Activated B cell treated with CpG ODN at 0.5 μM for 24 hours (primary cell): ENCODE measurements around the gene CACNB1. TPM values are rescaled to one million over a fixed set of nuclear protein-coding genes. Genes with fewer than 3 reads are reported as not detected.

Experiments
- ATAC-seq: fragments of 200-7000 bp; cut with Tn5 transposase; one replicate; pipeline ENCODE4 v1.10.0; 2021; ENCODE audit warnings: low read depth, mild to moderate bottlenecking, moderate library complexity
- CTCF ChIA-PET: fragments of 350-600 bp; sonication (Branson Sonifier 250); formaldehyde crosslinking; loops from one replicate; lab custom pipeline; 2021; ENCODE audit warnings: antibody characterized with exemption; lab: Charles Lee
- POLR2A ChIA-PET: fragments of 350-600 bp; sonication (Branson Sonifier 250); formaldehyde crosslinking; loops from one replicate; lab custom pipeline; 2021; ENCODE audit warnings: antibody characterized with exemption; lab: Charles Lee
- DNase-seq: peaks from one replicate; pipeline ENCODE4 v3.0.0; 2022
- H3K27ac Mint-ChIP-seq: one replicate; pipeline ENCODE4 v1.8.0; 2020; ENCODE audit warnings: mixed read lengths
- H3K27me3 Mint-ChIP-seq: one replicate; pipeline ENCODE4 v1.8.0; 2021; ENCODE audit warnings: mixed read lengths
- H3K36me3 Mint-ChIP-seq: one replicate; pipeline ENCODE4 v1.8.0; 2021; ENCODE audit warnings: low read depth, mixed read lengths
- H3K4me1 Mint-ChIP-seq: one replicate; pipeline ENCODE4 v1.8.0; 2021; ENCODE audit warnings: mixed read lengths
- H3K4me3 Mint-ChIP-seq: one replicate; pipeline ENCODE4 v1.8.0; 2020; ENCODE audit warnings: mild to moderate bottlenecking, mixed read lengths
- H3K9me3 Mint-ChIP-seq: one replicate; pipeline ENCODE4 v1.8.0; 2020; ENCODE audit warnings: mixed read lengths
- intact Hi-C: fragments of 100-400 bp; cut with micrococcal nuclease; formaldehyde crosslinking; loops from one replicate; pipeline ENCODE4 v1.15.1; 2024
- total RNA-seq: library from RNA; stranded (reverse); gene quantifications from 2 replicates; pipeline ENCODE4 v1.2.3, GENCODE V29; 2022
- TF ChIP-seq, protein P1 (sequence below): fragments of 200-600 bp; IDR thresholded peaks from one replicate; pipeline ENCODE4 v1.8.0; 2022; ENCODE audit warnings: antibody characterized with exemption, mild to moderate bottlenecking

The CACNB1 gene
- total RNA-seq, 1 donor from 2014 or later, result 5.7 TPM

DNA sequence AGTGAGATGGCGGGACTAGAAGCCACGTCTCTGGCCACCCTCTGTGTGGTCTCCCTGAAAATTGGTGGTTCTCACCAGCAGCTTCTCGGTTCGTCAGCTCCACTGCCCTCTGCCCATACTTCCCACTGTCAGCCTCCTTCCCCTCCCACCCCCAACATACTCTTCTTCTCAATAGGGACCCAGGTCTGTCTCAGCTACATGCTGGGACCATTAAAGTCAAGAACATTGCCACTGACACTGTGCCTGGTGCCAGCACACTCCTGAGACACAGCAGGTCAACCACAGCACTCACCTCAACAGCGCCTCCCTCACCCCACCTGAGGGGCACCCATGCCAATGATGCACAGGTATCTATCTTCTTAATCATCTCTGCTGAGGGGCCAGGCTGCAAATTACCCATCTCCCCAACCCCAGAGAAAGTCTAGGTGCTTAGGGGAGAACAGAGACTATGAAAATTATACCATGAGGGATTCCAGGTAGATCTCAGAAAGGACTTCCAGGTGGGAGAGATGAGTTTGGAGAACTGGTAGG is 47.3 kb downstream of the CACNB1 start:
- Mint-ChIP-seq H3K4me3 (no peak overlapping the region), H3K27ac (no peak overlapping the region), H3K4me1 (peaks cover 36% of the 10 kb centered on the region), H3K27me3 (peaks cover 53% of the 10 kb centered on the region), H3K9me3 (no peaks in the 10 kb centered on the region), H3K36me3 (peaks cover 11% of the 10 kb centered on the region)
- POLR2A ChIA-PET, result interaction anchor here (0.5 kb wide), 1 partner anchor 246 kb away, joined by 4 read pairs; no protein-coding TSS in a partner anchor
- TF ChIP-seq, protein P1, sequence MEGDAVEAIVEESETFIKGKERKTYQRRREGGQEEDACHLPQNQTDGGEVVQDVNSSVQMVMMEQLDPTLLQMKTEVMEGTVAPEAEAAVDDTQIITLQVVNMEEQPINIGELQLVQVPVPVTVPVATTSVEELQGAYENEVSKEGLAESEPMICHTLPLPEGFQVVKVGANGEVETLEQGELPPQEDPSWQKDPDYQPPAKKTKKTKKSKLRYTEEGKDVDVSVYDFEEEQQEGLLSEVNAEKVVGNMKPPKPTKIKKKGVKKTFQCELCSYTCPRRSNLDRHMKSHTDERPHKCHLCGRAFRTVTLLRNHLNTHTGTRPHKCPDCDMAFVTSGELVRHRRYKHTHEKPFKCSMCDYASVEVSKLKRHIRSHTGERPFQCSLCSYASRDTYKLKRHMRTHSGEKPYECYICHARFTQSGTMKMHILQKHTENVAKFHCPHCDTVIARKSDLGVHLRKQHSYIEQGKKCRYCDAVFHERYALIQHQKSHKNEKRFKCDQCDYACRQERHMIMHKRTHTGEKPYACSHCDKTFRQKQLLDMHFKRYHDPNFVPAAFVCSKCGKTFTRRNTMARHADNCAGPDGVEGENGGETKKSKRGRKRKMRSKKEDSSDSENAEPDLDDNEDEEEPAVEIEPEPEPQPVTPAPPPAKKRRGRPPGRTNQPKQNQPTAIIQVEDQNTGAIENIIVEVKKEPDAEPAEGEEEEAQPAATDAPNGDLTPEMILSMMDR, result no peak
- CTCF ChIA-PET, result interaction anchor here (5.4 kb wide), 1 partner anchor 167 kb away, joined by 160 read pairs; no protein-coding TSS in a partner anchor
- ATAC-seq, result no peak
- DNase-seq, result no peak
- intact Hi-C loops, result loop anchor here (5.0 to 10.0 kb wide), 2 partner anchors 183 to 475 kb away; partner anchors contain the start of genes EPOP and FBXO47

DNA sequence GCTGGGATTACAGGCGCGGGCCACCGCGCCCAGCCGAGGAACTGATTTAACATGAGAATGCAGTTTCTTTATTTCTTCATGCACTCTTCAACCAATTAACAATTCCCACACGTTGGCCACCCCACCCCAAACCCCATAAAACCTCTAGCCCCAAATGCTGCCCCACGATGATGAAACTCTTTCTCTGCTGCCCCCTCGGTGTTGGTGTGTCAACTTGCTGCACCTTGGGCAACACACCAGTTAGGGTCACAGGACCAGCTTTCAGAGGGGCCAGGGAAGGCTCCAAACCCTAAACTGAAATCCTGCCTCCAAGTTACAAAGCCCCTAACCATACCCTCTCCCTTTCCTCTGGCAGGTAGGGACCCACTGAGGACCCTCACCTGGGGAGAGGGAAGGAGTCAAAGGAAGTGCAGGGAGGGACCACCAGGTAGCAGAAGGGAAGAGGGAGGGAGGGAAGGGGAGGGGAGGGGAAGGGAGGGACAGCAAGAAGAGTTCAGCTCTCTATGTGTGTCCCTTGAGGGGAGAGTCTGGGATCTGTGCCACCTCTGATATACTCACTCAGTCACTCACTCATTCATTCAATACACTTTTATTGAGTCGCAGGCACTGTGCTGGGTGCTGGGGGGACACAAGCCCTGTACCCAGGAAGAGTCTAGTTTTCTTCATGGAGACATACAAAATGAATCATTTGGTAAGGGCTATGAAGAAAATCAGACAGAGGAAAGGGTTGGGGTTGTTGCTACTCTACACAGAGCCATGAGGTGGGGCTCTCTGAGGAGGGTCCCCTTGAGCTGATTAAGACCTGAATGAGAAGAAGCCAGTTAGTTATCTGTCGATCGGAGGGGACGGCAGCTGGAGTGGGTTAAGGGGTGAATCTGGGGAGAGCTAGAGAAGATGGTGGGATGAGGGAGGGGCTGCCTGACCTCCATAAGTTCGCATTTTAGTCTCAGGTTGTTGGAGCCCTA is 50.0 kb downstream of the CACNB1 start:
- Mint-ChIP-seq H3K9me3 (no peaks in the 10 kb centered on the region), H3K36me3 (no peaks in the 10 kb centered on the region), H3K27me3 (peaks cover 40% of the 10 kb centered on the region), H3K27ac (no peak overlapping the region), H3K4me3 (no peak overlapping the region), H3K4me1 (peaks cover 13% of the 10 kb centered on the region)
- DNase-seq (no peak), ATAC-seq (no peak)
- ChIA-PET POLR2A (no interaction called here), CTCF (no interaction called here)
- intact Hi-C loops, result no loop called here
- TF ChIP-seq, protein P1, result no peak

- H3K9me3 Mint-ChIP-seq, result peaks cover 2% of the 10 kb centered on the region
- no peak overlapping the region for H3K27ac Mint-ChIP-seq
- TF ChIP-seq, protein P1, result no peak
- peaks cover 35% of the 10 kb centered on the region for H3K27me3 Mint-ChIP-seq
- no peak overlapping the region for H3K4me3 Mint-ChIP-seq
- intact Hi-C loops, result no loop called here
- H3K36me3 Mint-ChIP-seq, result no peaks in the 10 kb centered on the region
- ChIA-PET POLR2A (interaction anchor here (0.6 kb wide), 1 partner anchor 29 kb away, joined by 3 read pairs; no protein-coding TSS in a partner anchor), CTCF (interaction anchor here (1.1 kb wide), 1 partner anchor 163 kb away, joined by 4 read pairs; no protein-coding TSS in a partner anchor)
- no peak for ATAC-seq
- no peak for DNase-seq
- H3K4me1 Mint-ChIP-seq, result peaks cover 5% of the 10 kb centered on the region
These were observed 51.2 kb downstream of the CACNB1 start for GRCh38 chr17:39146273-39146672.

DNA sequence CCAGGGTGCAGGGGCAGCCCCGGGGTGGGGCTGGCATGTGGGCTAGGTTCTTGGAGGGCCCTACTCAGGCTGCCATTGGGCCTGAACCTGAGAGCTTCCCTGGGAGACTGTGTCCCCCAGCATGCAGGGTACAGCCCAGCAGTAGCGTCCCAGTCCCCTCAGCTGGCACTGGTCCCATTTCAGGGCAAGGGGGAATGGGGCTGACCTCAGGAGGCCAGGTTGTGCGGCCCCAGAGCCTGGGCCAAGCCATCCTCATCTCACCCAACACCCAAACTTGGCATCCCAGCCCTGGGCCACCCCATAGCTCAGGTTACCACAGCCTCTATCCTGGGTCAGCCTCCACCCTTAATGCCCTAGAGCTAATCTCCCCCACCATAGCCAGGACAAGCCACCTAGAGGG is 52.3 kb downstream of the CACNB1 start:
- Mint-ChIP-seq H3K9me3 (peaks cover 2% of the 10 kb centered on the region), H3K27me3 (peaks cover 28% of the 10 kb centered on the region), H3K4me3 (no peak overlapping the region), H3K4me1 (no peaks in the 10 kb centered on the region), H3K27ac (no peak overlapping the region), H3K36me3 (no peaks in the 10 kb centered on the region)
- TF ChIP-seq, protein P1, result no peak
- POLR2A ChIA-PET, result no interaction called here
- no peak for ATAC-seq
- DNase-seq, result no peak
- CTCF ChIA-PET, result interaction anchor here (0.8 to 1.1 kb wide), 2 partner anchors 31 to 162 kb away, joined by 3 to 4 read pairs; no protein-coding TSS in a partner anchor
- intact Hi-C loops, result no loop called here

GRCh38 chr17:39144416-39144840 is 53.0 kb downstream of the CACNB1 start:
- DNase-seq (no peak), ATAC-seq (no peak)
- no peak overlapping the region for H3K4me3 Mint-ChIP-seq
- peaks cover 2% of the 10 kb centered on the region for H3K9me3 Mint-ChIP-seq
- ChIA-PET CTCF (interaction anchor here (0.7 to 0.8 kb wide), 2 partner anchors 8 to 32 kb away, joined by 3 read pairs; no protein-coding TSS in a partner anchor), POLR2A (no interaction called here)
- no peaks in the 10 kb centered on the region for H3K4me1 Mint-ChIP-seq
- H3K27me3 Mint-ChIP-seq, result peaks cover 21% of the 10 kb centered on the region
- H3K36me3 Mint-ChIP-seq, result no peaks in the 10 kb centered on the region
- TF ChIP-seq, protein P1, result no peak
- no peak overlapping the region for H3K27ac Mint-ChIP-seq
- intact Hi-C loops, result no loop called here
